DMS 273 treated with DMSO at 0.1 percent for 48 hours (cell line): ENCODE measurements around the gene SH3BGRL2.
A peak's percentile ranks its signal among the peaks of the same experiment; 100 is the strongest.

Experiments used
- DNase-seq: peaks from one replicate; lab custom pipeline; 2025; lab: John Stamatoyannopoulos, UW

The SH3BGRL2 gene

GRCh38 chr6:79630883-79631692 lies at the start of gene SH3BGRL2:
TSS of gene SH3BGRL2 (plus strand) at chr6:79631329. CDS start at chr6:79631462, 133 bp downstream.
- peak; percentile 52 for DNase-seq

GRCh38 chr6:79584332-79584731 lies 46.8 kb upstream of the SH3BGRL2 start:
- no peak for DNase-seq

GRCh38 chr6:79586548-79586947 lies 44.6 kb upstream of the SH3BGRL2 start:
- peak; percentile 3 for DNase-seq

- no peak for DNase-seq
Observed at GRCh38 chr6:79589701-79590100, 41.4 kb upstream of the SH3BGRL2 start.

- DNase-seq: no peak
Observed at GRCh38 chr6:79597155-79597554, 34.0 kb upstream of the SH3BGRL2 start.

- no peak for DNase-seq
Observed at GRCh38 chr6:79598012-79598411, 33.1 kb upstream of the SH3BGRL2 start.

GRCh38 chr6:79599725-79600259 lies 31.3 kb upstream of the SH3BGRL2 start:
- DNase-seq: no peak

GRCh38 chr6:79600313-79600712 lies 30.8 kb upstream of the SH3BGRL2 start:
- DNase-seq: no peak

GRCh38 chr6:79600812-79601609 lies 30.1 kb upstream of the SH3BGRL2 start:
- no peak for DNase-seq

GRCh38 chr6:79602859-79603258 lies 28.3 kb upstream of the SH3BGRL2 start:
- peak; percentile 73 for DNase-seq

GRCh38 chr6:79604583-79605037 lies 26.5 kb upstream of the SH3BGRL2 start:
- no peak for DNase-seq

GRCh38 chr6:79605061-79605460 lies 26.1 kb upstream of the SH3BGRL2 start:
- DNase-seq: peak; percentile 48

- DNase-seq: peak; percentile 70
Observed at GRCh38 chr6:79605968-79606764, 25.0 kb upstream of the SH3BGRL2 start.

GRCh38 chr6:79607000-79607399 lies 24.1 kb upstream of the SH3BGRL2 start:
- no peak for DNase-seq

GRCh38 chr6:79608334-79609224 lies 22.6 kb upstream of the SH3BGRL2 start:
- no peak for DNase-seq

GRCh38 chr6:79609225-79609595 lies 21.9 kb upstream of the SH3BGRL2 start:
- DNase-seq: no peak

- DNase-seq: no peak
Observed at GRCh38 chr6:79610306-79611009, 20.7 kb upstream of the SH3BGRL2 start.

GRCh38 chr6:79612457-79612856 lies 18.7 kb upstream of the SH3BGRL2 start:
- no peak for DNase-seq

- no peak for DNase-seq
Observed at GRCh38 chr6:79612918-79613317, 18.2 kb upstream of the SH3BGRL2 start.

- DNase-seq: no peak
Observed at GRCh38 chr6:79613912-79614311, 17.2 kb upstream of the SH3BGRL2 start.
